Thyroid gland (tissue), 4 donors: Measurements from ENCODE around the gene GLT8D2.

Experiments
- CTCF ChIP-seq, 6 experiments: fragments of 200-600 bp in 3 of 6; fragments of 450-650 bp in 3 of 6; sonication (generic) in 3 of 6; IDR thresholded peaks; one replicate each; pipeline ENCODE4 v1.5.1; 2016 to 2019; ENCODE audit warnings: antibody characterized with exemption in 6 of 6, mild to moderate bottlenecking in 2 of 6, inconsistent platforms in 1 of 6, moderate library complexity in 1 of 6
- POLR2A ChIP-seq, 2 donors: fragments of 450-650 bp; IDR thresholded peaks; one replicate each; pipeline ENCODE4 v1.6.1; 2017; ENCODE audit warnings: antibody characterized with exemption in 2 of 2, mild to moderate bottlenecking in 2 of 2, moderate library complexity in 1 of 2

GRCh38 chr12:103944964-103945363, 105.0 kb downstream of the GLT8D2 start:
- TF ChIP-seq CTCF (IDR thresholded peaks at IDR 0.05), result no peak
- no peak for TF ChIP-seq POLR2A (IDR thresholded peaks at IDR 0.05)
